GM21367 (cell line): Measurements from ENCODE around the gene RIC8B.

Source experiments
- ATAC-seq: cut with Tn5 transposase; IDR thresholded peaks from one replicate; pipeline ENCODE4 v1.9.1; 2021; ENCODE audit not compliant: unreplicated experiment

The RIC8B gene

GRCh38 chr12:106758349-106759110, 16.0 kb upstream of the RIC8B start:
- no peak for ATAC-seq

- ATAC-seq: no peak
Measured at GRCh38 chr12:106759526-106760183, 14.8 kb upstream of the RIC8B start.

DNA sequence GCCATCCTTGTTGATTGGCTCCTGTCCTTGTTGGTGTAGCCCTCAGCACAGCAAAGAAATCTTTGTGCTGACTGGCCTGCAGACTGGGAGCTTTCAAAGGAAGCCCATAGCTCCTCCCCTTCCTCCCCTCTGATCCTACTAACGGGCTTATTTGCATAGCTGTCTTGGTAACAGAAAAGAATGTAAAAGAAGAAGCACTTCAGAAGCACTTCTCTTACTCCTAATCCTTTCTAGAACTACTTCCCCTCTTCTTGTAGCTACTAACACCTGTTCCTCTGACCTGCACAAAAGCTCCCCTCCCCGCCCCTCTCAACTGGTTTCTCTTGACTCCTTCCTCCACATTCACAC, 14.3 kb upstream of the RIC8B start:
- peak; percentile 97 for ATAC-seq

DNA sequence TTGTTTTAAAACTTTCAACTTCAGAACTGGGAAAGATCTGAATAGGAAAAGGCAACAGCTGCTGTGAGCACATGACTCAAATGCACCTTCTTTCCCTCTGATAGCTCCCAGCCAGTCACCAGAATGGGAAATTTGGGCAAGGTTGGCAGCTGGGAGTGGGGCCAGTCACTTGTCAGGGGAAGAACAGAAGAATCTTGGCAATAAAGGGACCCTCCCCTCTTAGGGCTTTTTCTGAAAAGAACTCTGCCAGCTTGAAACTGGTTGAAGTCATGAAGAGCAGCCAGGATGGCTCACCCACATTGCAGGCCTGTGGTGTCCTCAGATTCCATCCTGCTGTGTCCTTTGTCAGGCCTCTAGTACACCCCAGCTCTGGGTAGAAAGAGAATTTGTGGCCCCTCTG, 10.3 kb upstream of the RIC8B start:
- ATAC-seq: no peak

DNA sequence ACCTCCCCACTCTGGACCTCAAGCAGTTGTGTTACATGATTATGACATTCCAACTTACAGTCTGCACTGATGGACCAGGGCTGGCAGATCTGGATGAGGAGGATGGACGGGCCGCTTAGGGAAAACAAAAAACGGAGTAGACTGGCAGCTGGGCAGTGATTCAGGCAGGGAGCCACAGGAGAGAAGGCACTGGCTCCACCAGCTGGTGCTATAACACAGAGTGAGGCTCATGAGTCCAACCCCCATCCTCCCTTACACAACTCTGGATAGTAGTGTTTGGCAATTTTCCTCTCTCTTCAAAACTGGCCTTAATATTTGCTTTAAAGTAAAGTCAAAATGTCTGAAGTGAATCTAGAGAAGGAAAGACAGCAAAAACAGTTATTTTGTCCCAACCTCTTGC, 9.7 kb upstream of the RIC8B start:
- ATAC-seq: no peak

- ATAC-seq: no peak
Measured at GRCh38 chr12:106766393-106766826, 8.1 kb upstream of the RIC8B start.

GRCh38 chr12:106767206-106767605, 7.3 kb upstream of the RIC8B start:
- no peak for ATAC-seq

- ATAC-seq: no peak
Measured at GRCh38 chr12:106767954-106768822, 6.3 kb upstream of the RIC8B start.

DNA sequence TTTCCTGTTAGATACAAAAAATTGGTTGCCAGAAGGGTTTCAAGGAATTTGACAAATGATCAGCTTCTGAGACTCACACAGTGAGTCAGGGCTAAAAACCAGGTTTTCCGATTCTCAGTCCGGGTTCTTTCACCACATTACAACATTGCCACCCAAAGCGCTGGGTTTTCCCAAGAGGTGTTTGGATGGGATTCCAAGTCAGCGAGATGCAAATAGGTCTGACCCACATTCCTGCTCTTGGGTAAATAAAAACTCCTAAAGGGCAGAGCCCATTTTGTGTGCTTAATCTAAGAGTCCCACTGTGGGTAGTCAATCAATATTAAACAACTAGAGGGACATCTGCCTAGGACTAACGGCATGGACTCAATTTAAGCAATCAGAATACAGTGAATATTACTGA, 5.4 kb upstream of the RIC8B start:
- ATAC-seq: no peak

- no peak for ATAC-seq
Measured at GRCh38 chr12:106769546-106769945, 4.9 kb upstream of the RIC8B start.

DNA sequence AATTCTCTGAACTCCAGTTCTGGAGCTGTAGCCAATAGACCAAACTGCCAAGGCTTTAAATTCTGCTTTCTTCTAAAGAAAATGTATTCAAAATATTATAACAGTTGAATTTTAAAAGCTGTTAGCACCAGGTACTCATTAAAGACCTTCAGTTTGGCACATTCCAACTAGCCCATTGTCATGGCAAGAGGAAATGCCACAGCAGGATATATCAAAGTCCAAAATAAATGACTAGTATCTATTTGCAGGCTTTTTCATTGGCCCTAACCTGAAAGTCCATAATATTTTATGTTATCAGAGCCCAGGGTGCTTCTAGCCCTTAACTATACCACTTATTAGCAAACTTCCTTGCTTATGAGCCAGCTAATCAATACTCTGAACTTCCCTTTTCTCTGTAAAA, 3.1 kb upstream of the RIC8B start:
- ATAC-seq: no peak

GRCh38 chr12:106773286-106774004, 1.0 kb upstream of the RIC8B start:
- no peak for ATAC-seq

- peak; percentile 18 for ATAC-seq
Measured at GRCh38 chr12:106774808-106775524, 484 bp downstream of the RIC8B start.

- ATAC-seq: no peak
Measured at GRCh38 chr12:106776897-106777296, 2.4 kb downstream of the RIC8B start.

- no peak for ATAC-seq
Measured at GRCh38 chr12:106780010-106780631, 5.6 kb downstream of the RIC8B start.

- no peak for ATAC-seq
Measured at GRCh38 chr12:106782619-106783018, 8.1 kb downstream of the RIC8B start.

DNA sequence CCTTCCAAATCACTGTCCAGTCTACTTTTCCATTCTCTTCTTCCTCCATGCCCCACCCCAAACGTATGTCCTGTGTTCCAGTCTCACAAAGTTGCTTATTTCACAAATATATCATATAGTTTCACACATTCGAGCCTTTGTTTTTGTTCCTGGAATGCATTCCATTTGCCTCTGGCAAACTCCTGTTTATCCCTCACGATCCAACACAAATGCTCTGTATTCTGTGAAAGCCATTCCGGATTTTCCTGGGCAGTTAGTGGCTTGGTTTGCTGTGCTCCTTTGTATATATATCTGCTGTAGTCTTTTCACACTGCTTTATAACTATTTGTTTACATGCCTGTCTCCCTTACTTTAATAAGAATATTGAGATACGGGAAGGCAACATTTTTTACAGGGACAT, 9.0 kb downstream of the RIC8B start:
- no peak for ATAC-seq

GRCh38 chr12:106790020-106790419, 15.5 kb downstream of the RIC8B start:
- no peak for ATAC-seq

GRCh38 chr12:106791531-106791930, 17.0 kb downstream of the RIC8B start:
- ATAC-seq: no peak

GRCh38 chr12:106794369-106794768, 19.9 kb downstream of the RIC8B start:
- no peak for ATAC-seq
